ENCODE results near the gene PRR5L. TPM values are rescaled to one million over a fixed set of nuclear protein-coding genes. Genes with fewer than 3 reads are reported as not detected.

PRR5L gene
- total RNA-seq, 1 experiment from 2014 or later, result 23.9 TPM

- H3K9me3 Mint-ChIP-seq (ENCODE audit: unreplicated experiment), result no peaks in the 10 kb centered on the region
- no TSS peak for BruUV-seq (replicated peaks)
- CTCF ChIA-PET, result interaction anchor here (0.7 to 1.0 kb wide), 4 partner anchors 49 to 773 kb away, joined by 3 to 7 read pairs (median 4); no protein-coding TSS in a partner anchor
- intact Hi-C loops (cut with micrococcal nuclease), result no loop called here
- TF ChIP-seq CTCF (IDR thresholded peaks at IDR 0.05; ENCODE audit: unreplicated experiment), result no peak
- H3K27me3 Mint-ChIP-seq (ENCODE audit: insufficient read depth, unreplicated experiment), result no peaks in the 10 kb centered on the region
- POLR2A ChIA-PET, result no interaction called here
- no peak overlapping the region for H3K4me3 Mint-ChIP-seq (ENCODE audit: unreplicated experiment)
- H3K36me3 Mint-ChIP-seq (ENCODE audit: insufficient read depth, unreplicated experiment), result no peaks in the 10 kb centered on the region
- DNase-seq (ENCODE audit: unreplicated experiment), result no peak
- peaks cover 12% of the 10 kb centered on the region for H3K4me1 Mint-ChIP-seq (ENCODE audit: insufficient read depth, unreplicated experiment)
- no peak overlapping the region for H3K27ac Mint-ChIP-seq (ENCODE audit: low read depth, unreplicated experiment)
These were observed 53.5 kb downstream of the PRR5L start for GRCh38 chr11:36349351-36350136.

- intact Hi-C loops (cut with micrococcal nuclease), result no loop called here
- ChIA-PET POLR2A (no interaction called here), CTCF (interaction anchor here (0.7 kb wide), 1 partner anchor 773 kb away, joined by 3 read pairs; no protein-coding TSS in a partner anchor)
- Mint-ChIP-seq H3K27ac (ENCODE audit: low read depth, unreplicated experiment) (no peak overlapping the region), H3K4me1 (ENCODE audit: insufficient read depth, unreplicated experiment) (peaks cover 17% of the 10 kb centered on the region), H3K9me3 (ENCODE audit: unreplicated experiment) (no peaks in the 10 kb centered on the region), H3K4me3 (ENCODE audit: unreplicated experiment) (no peak overlapping the region), H3K36me3 (ENCODE audit: insufficient read depth, unreplicated experiment) (no peaks in the 10 kb centered on the region), H3K27me3 (ENCODE audit: insufficient read depth, unreplicated experiment) (no peaks in the 10 kb centered on the region)
- BruUV-seq (replicated peaks), result no TSS peak
- DNase-seq (ENCODE audit: unreplicated experiment), result no peak
- TF ChIP-seq CTCF (IDR thresholded peaks at IDR 0.05; ENCODE audit: unreplicated experiment), result no peak
These were observed 54.0 kb downstream of the PRR5L start for GRCh38 chr11:36350137-36350513.

DNA sequence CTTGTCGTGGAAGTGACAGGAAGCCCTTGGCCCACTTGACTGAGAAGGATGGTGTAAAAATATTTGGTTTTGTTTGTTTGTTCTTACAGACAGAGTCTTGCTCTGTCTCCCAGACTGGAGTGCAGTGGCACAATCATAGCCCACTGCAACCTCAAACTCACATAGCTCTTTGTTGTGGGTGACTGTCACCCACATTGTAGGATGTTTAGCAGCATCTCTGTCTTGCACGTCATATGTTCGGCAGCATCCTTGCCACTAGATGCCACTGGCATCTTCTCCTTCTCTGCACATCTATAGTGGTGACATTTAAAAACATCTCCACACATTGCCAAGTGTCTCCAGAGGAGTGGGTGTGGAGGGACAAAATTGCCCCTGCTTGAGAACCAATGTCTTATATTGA is 56.8 kb downstream of the PRR5L start:
- TF ChIP-seq CTCF (IDR thresholded peaks at IDR 0.05; ENCODE audit: unreplicated experiment), result no peak
- Mint-ChIP-seq H3K27ac (ENCODE audit: low read depth, unreplicated experiment) (no peak overlapping the region), H3K4me3 (ENCODE audit: unreplicated experiment) (no peak overlapping the region), H3K9me3 (ENCODE audit: unreplicated experiment) (no peaks in the 10 kb centered on the region), H3K4me1 (ENCODE audit: insufficient read depth, unreplicated experiment) (peaks cover 20% of the 10 kb centered on the region), H3K36me3 (ENCODE audit: insufficient read depth, unreplicated experiment) (no peaks in the 10 kb centered on the region), H3K27me3 (ENCODE audit: insufficient read depth, unreplicated experiment) (no peaks in the 10 kb centered on the region)
- ChIA-PET POLR2A (interaction anchor here (0.6 kb wide), 1 partner anchor 77 kb away, joined by 3 read pairs; no protein-coding TSS in a partner anchor), CTCF (interaction anchor here (0.6 to 1.2 kb wide), 2 partner anchors 29 to 72 kb away, joined by 3 to 5 read pairs; no protein-coding TSS in a partner anchor)
- DNase-seq (ENCODE audit: unreplicated experiment), result no peak
- intact Hi-C loops (cut with micrococcal nuclease), result no loop called here
- BruUV-seq (replicated peaks), result no TSS peak

DNA sequence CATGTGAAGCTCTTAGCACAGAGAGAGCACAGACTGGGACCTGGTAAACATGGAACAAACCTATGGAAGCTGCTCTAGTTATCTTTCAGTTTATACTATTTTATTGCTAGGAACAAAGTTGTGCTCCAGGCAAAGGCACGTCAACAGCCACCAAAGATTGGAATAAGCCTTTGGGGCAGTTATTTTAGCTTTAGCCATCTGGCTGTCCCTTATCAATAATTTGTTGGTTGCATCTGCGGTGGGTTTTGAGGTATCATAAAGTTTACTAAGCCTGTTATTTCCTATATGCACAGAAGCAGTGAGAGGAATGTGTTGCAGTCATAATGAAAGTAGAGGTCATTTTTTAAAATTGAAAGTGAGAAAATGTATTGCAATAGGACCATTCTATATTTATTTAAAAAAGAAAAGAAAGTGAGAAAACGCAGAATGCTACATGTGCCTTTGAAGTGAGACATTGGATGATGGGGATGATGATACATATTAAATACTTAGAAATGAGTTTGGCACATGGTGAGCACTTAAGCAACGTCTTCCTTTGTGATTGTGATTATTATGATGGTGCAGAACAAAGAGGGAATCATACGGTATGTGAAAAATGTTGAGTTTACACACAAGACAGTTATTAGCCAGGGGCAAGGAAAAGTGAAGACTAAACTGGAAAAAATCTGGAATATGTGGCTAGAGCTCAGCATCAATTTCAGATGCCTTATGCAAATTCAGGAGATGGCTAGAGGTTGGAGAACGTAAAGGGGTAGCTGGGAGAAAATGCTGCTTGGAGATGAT is 58.3 kb downstream of the PRR5L start:
- DNase-seq (ENCODE audit: unreplicated experiment), result peak; percentile 47
- Mint-ChIP-seq H3K36me3 (ENCODE audit: insufficient read depth, unreplicated experiment) (no peaks in the 10 kb centered on the region), H3K4me1 (ENCODE audit: insufficient read depth, unreplicated experiment) (peaks cover 20% of the 10 kb centered on the region), H3K4me3 (ENCODE audit: unreplicated experiment) (peak overlapping the region; percentile 35), H3K27ac (ENCODE audit: low read depth, unreplicated experiment) (peak overlapping the region; percentile 20), H3K9me3 (ENCODE audit: unreplicated experiment) (no peaks in the 10 kb centered on the region), H3K27me3 (ENCODE audit: insufficient read depth, unreplicated experiment) (no peaks in the 10 kb centered on the region)
- intact Hi-C loops (cut with micrococcal nuclease), result no loop called here
- BruUV-seq (replicated peaks), result no TSS peak
- ChIA-PET CTCF (interaction anchor here (0.6 kb wide), 1 partner anchor 66 kb away, joined by 4 read pairs; no protein-coding TSS in a partner anchor), POLR2A (interaction anchor here (0.8 kb wide), 1 partner anchor 10 kb away, joined by 4 read pairs; no protein-coding TSS in a partner anchor)
- no peak for TF ChIP-seq CTCF (IDR thresholded peaks at IDR 0.05; ENCODE audit: unreplicated experiment)

Data from MCF 10A (cell line).